Naive B cell (primary cell): ENCODE data around the gene CALY. TPM values are rescaled to one million over a fixed set of nuclear protein-coding genes. Genes with fewer than 3 reads are reported as not detected.

Source experiments
- ATAC-seq, 2 donors: fragments of 150-1000 bp; cut with Tn5 transposase; 2 replicates each; pipeline ENCODE4 v1.10.0; 2021; ENCODE audit warnings: low read depth in 2 of 2, mild to moderate bottlenecking in 2 of 2, moderate library complexity in 2 of 2
- DNase-seq: peaks from one replicate; pipeline ENCODE4 v3.0.0; 2022
- H3K27ac Mint-ChIP-seq, 6 donors: one replicate each; pipeline ENCODE4 v1.8.0; 2020 to 2022; ENCODE audit warnings: mild to moderate bottlenecking in 6 of 6, mixed read lengths in 6 of 6, moderate library complexity in 5 of 6, inconsistent platforms in 2 of 6
- H3K27me3 Mint-ChIP-seq, 3 donors: one replicate each; pipeline ENCODE4 v1.8.0; 2021 to 2022; ENCODE audit warnings: mixed read lengths in 3 of 3, mild to moderate bottlenecking in 1 of 3
- H3K36me3 Mint-ChIP-seq, 2 donors: one replicate each; pipeline ENCODE4 v1.8.0; 2020 to 2022; ENCODE audit warnings: mixed read lengths in 2 of 2, inconsistent platforms in 1 of 2, mild to moderate bottlenecking in 1 of 2
- H3K4me1 Mint-ChIP-seq, 3 donors: one replicate each; pipeline ENCODE4 v1.8.0; 2020 to 2022; ENCODE audit warnings: mixed read lengths in 3 of 3, inconsistent platforms in 1 of 3, mild to moderate bottlenecking in 1 of 3, moderate library complexity in 1 of 3
- H3K4me3 Mint-ChIP-seq, 8 donors: one replicate each; pipeline ENCODE4 v1.8.0; 2020 to 2022; ENCODE audit warnings: mild to moderate bottlenecking in 8 of 8, mixed read lengths in 8 of 8, moderate library complexity in 8 of 8, inconsistent platforms in 2 of 8
- H3K9me3 Mint-ChIP-seq, 7 donors: one replicate each; pipeline ENCODE4 v1.8.0; 2020 to 2022; ENCODE audit warnings: mixed read lengths in 7 of 7, mild to moderate bottlenecking in 5 of 7, inconsistent platforms in 2 of 7, moderate library complexity in 1 of 7
- polyA plus RNA-seq, 6 donors: library from polyadenylated mRNA; unstranded; fragments of 300-500 nt; fragmentation: Illumina TruSeq; gene quantifications; one replicate each; pipeline ENCODE4 v1.2.3, GENCODE V29; 2021; ENCODE audit warnings: low read depth in 6 of 6

Gene CALY
- polyA plus RNA-seq, 6 donors from 2014 or later = not detected

GRCh38 chr10:133287832-133288500, 48.7 kb downstream of the CALY start:
- no peak overlapping the region for H3K4me3 Mint-ChIP-seq
- peaks cover 0 to 10% (median 4%) of the 10 kb centered on the region in 3 donors for H3K4me1 Mint-ChIP-seq
- no peak for DNase-seq
- no peaks in the 10 kb centered on the region for H3K27me3 Mint-ChIP-seq
- ATAC-seq = no peak
- H3K36me3 Mint-ChIP-seq = peaks cover 9 to 41% of the 10 kb centered on the region in 2 donors
- peaks cover 0 to 2% (median 0%) of the 10 kb centered on the region in 7 donors for H3K9me3 Mint-ChIP-seq
- H3K27ac Mint-ChIP-seq = no peak overlapping the region

GRCh38 chr10:133286366-133286765, 50.3 kb downstream of the CALY start:
- peak overlapping the region in 1 of 6 donors; percentile 39 for H3K27ac Mint-ChIP-seq
- H3K9me3 Mint-ChIP-seq = peaks cover 0 to 2% (median 0%) of the 10 kb centered on the region in 7 donors
- peaks cover 0 to 10% (median 4%) of the 10 kb centered on the region in 3 donors for H3K4me1 Mint-ChIP-seq
- H3K27me3 Mint-ChIP-seq = no peaks in the 10 kb centered on the region
- H3K36me3 Mint-ChIP-seq = peaks cover 9 to 49% of the 10 kb centered on the region in 2 donors
- ATAC-seq (no peak), DNase-seq (no peak)
- no peak overlapping the region for H3K4me3 Mint-ChIP-seq

- H3K27ac Mint-ChIP-seq = peak overlapping the region in 1 of 6 donors; percentile 32
- no peaks in the 10 kb centered on the region for H3K27me3 Mint-ChIP-seq
- peaks cover 3 to 10% (median 4%) of the 10 kb centered on the region in 3 donors for H3K4me1 Mint-ChIP-seq
- H3K36me3 Mint-ChIP-seq = peaks cover 9 to 49% of the 10 kb centered on the region in 2 donors
- H3K4me3 Mint-ChIP-seq = no peak overlapping the region
- DNase-seq (no peak), ATAC-seq (no peak)
- peaks cover 0 to 2% (median 0%) of the 10 kb centered on the region in 7 donors for H3K9me3 Mint-ChIP-seq
These were observed 51.5 kb downstream of the CALY start for GRCh38 chr10:133285217-133285616.

GRCh38 chr10:133283931-133284330, 52.8 kb downstream of the CALY start:
- Mint-ChIP-seq H3K4me3 (peak overlapping the region in 2 of 8 donors; percentile 52 to 66), H3K27ac (peak overlapping the region in 1 of 6 donors; percentile 36), H3K36me3 (peaks cover 9 to 47% of the 10 kb centered on the region in 2 donors), H3K9me3 (no peaks in the 10 kb centered on the region), H3K27me3 (no peaks in the 10 kb centered on the region), H3K4me1 (peaks cover 8 to 19% (median 9%) of the 10 kb centered on the region in 3 donors)
- DNase-seq (no peak), ATAC-seq (no peak)

GRCh38 chr10:133282846-133283390, 53.8 kb downstream of the CALY start:
- Mint-ChIP-seq H3K36me3 (peaks cover 9 to 42% of the 10 kb centered on the region in 2 donors), H3K9me3 (no peaks in the 10 kb centered on the region), H3K27me3 (no peaks in the 10 kb centered on the region), H3K4me3 (no peak overlapping the region), H3K4me1 (peaks cover 17 to 29% (median 19%) of the 10 kb centered on the region in 3 donors), H3K27ac (no peak overlapping the region)
- DNase-seq (no peak), ATAC-seq (no peak)

- Mint-ChIP-seq H3K4me1 (peaks cover 17 to 34% (median 23%) of the 10 kb centered on the region in 3 donors), H3K27ac (no peak overlapping the region), H3K4me3 (no peak overlapping the region), H3K27me3 (no peaks in the 10 kb centered on the region), H3K9me3 (no peaks in the 10 kb centered on the region), H3K36me3 (peaks cover 6 to 39% of the 10 kb centered on the region in 2 donors)
- DNase-seq (no peak), ATAC-seq (no peak)
These were observed 54.9 kb downstream of the CALY start for GRCh38 chr10:133281628-133282372.

GRCh38 chr10:133281084-133281483, 55.6 kb downstream of the CALY start:
- no peaks in the 10 kb centered on the region for H3K27me3 Mint-ChIP-seq
- H3K4me1 Mint-ChIP-seq = peaks cover 17 to 32% (median 23%) of the 10 kb centered on the region in 3 donors
- ATAC-seq (no peak), DNase-seq (no peak)
- no peak overlapping the region for H3K4me3 Mint-ChIP-seq
- no peaks in the 10 kb centered on the region for H3K9me3 Mint-ChIP-seq
- peaks cover 0 to 31% of the 10 kb centered on the region in 2 donors for H3K36me3 Mint-ChIP-seq
- H3K27ac Mint-ChIP-seq = peak overlapping the region in 1 of 6 donors; percentile 62

- ATAC-seq (no peak), DNase-seq (no peak)
- Mint-ChIP-seq H3K36me3 (peaks cover 0 to 26% of the 10 kb centered on the region in 2 donors), H3K4me3 (no peak overlapping the region), H3K9me3 (no peaks in the 10 kb centered on the region), H3K27me3 (no peaks in the 10 kb centered on the region), H3K4me1 (peaks cover 17 to 33% (median 29%) of the 10 kb centered on the region in 3 donors), H3K27ac (no peak overlapping the region)
These were observed 56.2 kb downstream of the CALY start for GRCh38 chr10:133280391-133281059.

GRCh38 chr10:133279326-133280226, 57.1 kb downstream of the CALY start:
- no peaks in the 10 kb centered on the region for H3K9me3 Mint-ChIP-seq
- ATAC-seq (no peak), DNase-seq (no peak)
- H3K4me1 Mint-ChIP-seq = peaks cover 20 to 43% (median 30%) of the 10 kb centered on the region in 3 donors
- peak overlapping the region in 3 of 8 donors; percentile 16 to 44 (median 18) for H3K4me3 Mint-ChIP-seq
- no peaks in the 10 kb centered on the region for H3K27me3 Mint-ChIP-seq
- H3K27ac Mint-ChIP-seq = peak overlapping the region in 4 of 6 donors; percentile 38 to 68 (median 60)
- peaks cover 0 to 20% of the 10 kb centered on the region in 2 donors for H3K36me3 Mint-ChIP-seq

- Mint-ChIP-seq H3K27me3 (no peaks in the 10 kb centered on the region), H3K36me3 (peaks cover 0 to 12% of the 10 kb centered on the region in 2 donors), H3K27ac (peak overlapping the region; percentile 84 to 99 (median 96)), H3K4me1 (peaks cover 20 to 43% (median 30%) of the 10 kb centered on the region in 3 donors), H3K9me3 (no peaks in the 10 kb centered on the region), H3K4me3 (peak overlapping the region; percentile 81 to 94 (median 88))
- ATAC-seq = peak in 1 of 2 donors; percentile 13
- peak; percentile 56 for DNase-seq
These were observed 58.0 kb downstream of the CALY start for GRCh38 chr10:133278577-133279265.

GRCh38 chr10:133277993-133278576, 58.6 kb downstream of the CALY start:
- DNase-seq = no peak

More at GRCh38 chr10:133277993-133278576, 58.6 kb downstream of the CALY start:
- ATAC-seq = no peak
- no peaks in the 10 kb centered on the region for H3K27me3 Mint-ChIP-seq
- H3K4me1 Mint-ChIP-seq = peaks cover 20 to 43% (median 30%) of the 10 kb centered on the region in 3 donors
- peak overlapping the region; percentile 81 to 94 (median 88) for H3K4me3 Mint-ChIP-seq
- H3K9me3 Mint-ChIP-seq = no peaks in the 10 kb centered on the region
- H3K36me3 Mint-ChIP-seq = peaks cover 0 to 8% of the 10 kb centered on the region in 2 donors
- peak overlapping the region; percentile 41 to 99 (median 96) for H3K27ac Mint-ChIP-seq
